ENCODE results near the gene PRM2. TPM values are rescaled to one million over a fixed set of nuclear protein-coding genes. Genes with fewer than 3 reads are reported as not detected.

The PRM2 gene
- total RNA-seq, 5 donors from 2014 or later (not counting 1 experiment from before 2014, with no cell fraction given), result not detected

DNA sequence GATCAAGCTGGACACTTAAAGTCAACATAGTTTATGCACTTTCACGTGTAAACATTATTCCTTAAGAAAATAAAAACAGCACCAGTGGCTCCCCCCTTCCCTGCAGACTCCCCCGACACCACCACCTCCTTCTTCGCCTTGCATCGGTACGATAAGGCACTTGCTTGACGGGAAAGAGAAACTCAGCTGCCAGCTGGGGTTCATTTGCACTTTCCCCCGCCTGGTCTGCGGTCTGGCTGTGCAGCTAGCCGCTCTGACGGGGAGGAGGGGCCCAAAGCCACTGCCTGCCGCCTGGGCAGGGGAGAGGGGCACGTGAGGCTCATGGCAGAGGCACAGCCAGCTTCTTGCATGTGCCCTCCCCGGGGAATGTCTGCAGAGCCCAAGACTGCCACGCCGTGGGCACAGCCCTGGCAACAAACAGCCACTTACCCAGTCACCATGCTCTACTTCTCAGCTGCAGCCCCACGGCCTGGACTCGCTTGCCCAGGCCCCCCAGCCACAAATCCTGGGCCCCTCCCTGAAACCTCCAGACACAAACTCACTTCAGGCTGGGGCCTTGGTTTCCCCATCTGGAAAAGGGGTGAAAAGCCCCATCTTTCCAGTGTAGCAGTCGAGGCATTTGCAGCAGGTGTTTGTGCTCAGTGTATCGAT, 21.3 kb upstream of the PRM2 start:
- DNase-seq (peak; percentile 35 to 77 (median 62)), ATAC-seq (replicated peaks in 1 of 4) (peak; percentile 89 to 94 (median 92))
- 4% methylated on average over 17 of the region's 19 CpGs for WGBS (ENCODE audit: insufficient coverage)
- no peak overlapping the region for H3K27ac ChIP-seq (ENCODE audit: low read length)
- Mint-ChIP-seq H3K36me3 (no peaks in the 10 kb centered on the region), H3K9me3 (no peaks in the 10 kb centered on the region), H3K4me1 (peaks cover 27 to 41% (median 30%) of the 10 kb centered on the region in 3 donors), H3K27ac (peak overlapping the region; percentile 52 to 83), H3K27me3 (no peaks in the 10 kb centered on the region), H3K4me3 (peak overlapping the region; percentile 58 to 75 (median 72))
- ChIA-PET CTCF (interaction anchor here (0.6 to 0.8 kb wide), 3 partner anchors 44 to 195 kb away, joined by 3 to 4 read pairs (median 3); no protein-coding TSS in a partner anchor), POLR2A (interaction anchor here in 1 of 2 donors (0.5 kb wide), 1 partner anchor 340 kb away, joined by 4 read pairs; no protein-coding TSS in a partner anchor)
- peak overlapping the region; percentile 24 to 55 for H3K4me3 ChIP-seq (ENCODE audit: control insufficient read depth in 1 of 2, extremely low read depth in 1 of 2, low read length in 1 of 2)
- no peaks in the 10 kb centered on the region for H3K36me3 ChIP-seq (ENCODE audit: control insufficient read depth in 2 of 2, extremely low read depth in 1 of 2, insufficient read depth in 1 of 2, low read length in 1 of 2)
- H3K27me3 ChIP-seq (replicated peaks in 1 of 2; ENCODE audit: control insufficient read depth in 2 of 2, extremely low read depth in 1 of 2, insufficient read depth in 2 of 2, low read length in 1 of 2), result peaks cover 0 to 16% of the 10 kb centered on the region in 2 experiments
- peaks cover 27 to 32% of the 10 kb centered on the region in 2 experiments for H3K4me1 ChIP-seq (ENCODE audit: control insufficient read depth in 1 of 2, extremely low read depth in 1 of 2, insufficient read depth in 2 of 2, low read length in 2 of 2)
- H3K9me3 ChIP-seq, result no peaks in the 10 kb centered on the region

DNA sequence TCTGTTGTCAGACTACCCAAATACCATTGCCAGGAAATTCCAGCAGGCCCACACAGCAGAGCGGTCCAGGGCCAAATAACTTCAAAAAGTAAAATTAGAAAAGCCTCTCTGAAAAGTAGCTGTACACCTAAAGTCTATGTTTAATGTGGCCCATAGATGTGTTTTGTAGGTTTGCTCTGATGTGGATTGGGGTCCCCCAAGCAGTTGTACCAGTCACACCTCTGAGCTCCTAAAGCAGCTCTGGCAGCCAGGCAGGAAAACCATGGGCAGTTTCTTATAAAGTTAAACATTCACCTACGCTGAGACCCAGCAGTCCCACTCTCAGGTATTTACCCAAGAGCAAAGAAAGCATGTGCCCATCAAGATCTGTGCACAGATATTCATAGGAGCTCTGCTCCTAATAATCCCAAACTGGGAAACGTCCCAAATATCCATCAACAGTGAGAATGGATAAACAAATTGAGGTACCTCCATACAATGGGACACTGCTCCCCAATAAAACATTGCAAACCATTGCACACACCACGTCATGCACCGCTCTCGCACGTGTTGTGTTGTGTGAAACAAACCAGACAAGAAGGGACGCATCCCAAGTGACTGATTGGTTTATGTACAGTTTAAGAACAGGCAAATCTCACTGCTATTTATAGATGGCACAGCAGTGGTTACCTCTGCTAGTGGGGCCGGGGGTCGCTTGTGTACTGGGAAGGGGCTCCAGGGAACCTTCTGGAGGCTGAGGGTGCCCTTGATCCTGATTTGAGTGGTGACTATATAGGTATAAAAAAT, 20.6 kb upstream of the PRM2 start:
- H3K27ac Mint-ChIP-seq, result peak overlapping the region; percentile 52 to 83
- Histone ChIP-seq H3K4me1 (ENCODE audit: control insufficient read depth in 1 of 2, extremely low read depth in 1 of 2, insufficient read depth in 2 of 2, low read length in 2 of 2) (peaks cover 27 to 32% of the 10 kb centered on the region in 2 experiments), H3K27me3 (replicated peaks in 1 of 2; ENCODE audit: control insufficient read depth in 2 of 2, extremely low read depth in 1 of 2, insufficient read depth in 2 of 2, low read length in 1 of 2) (peaks cover 0 to 17% of the 10 kb centered on the region in 2 experiments), H3K36me3 (ENCODE audit: control insufficient read depth in 2 of 2, extremely low read depth in 1 of 2, insufficient read depth in 1 of 2, low read length in 1 of 2) (no peaks in the 10 kb centered on the region), H3K27ac (ENCODE audit: low read length) (no peak overlapping the region), H3K4me3 (ENCODE audit: control insufficient read depth in 1 of 2, extremely low read depth in 1 of 2, low read length in 1 of 2) (peak overlapping the region; percentile 24 to 55), H3K9me3 (no peaks in the 10 kb centered on the region)
- WGBS (ENCODE audit: insufficient coverage), result no CpG with 5 or more reads among the region's 10 CpGs
- ATAC-seq (replicated peaks in 1 of 4), result peak in 1 of 4 experiments; percentile 9
- peaks cover 27 to 41% (median 30%) of the 10 kb centered on the region in 3 donors for H3K4me1 Mint-ChIP-seq
- peak in 1 of 35 experiments; percentile 19 for DNase-seq
- POLR2A ChIA-PET, result interaction anchor here in 1 of 2 donors (0.5 kb wide), 1 partner anchor 339 kb away, joined by 4 read pairs; no protein-coding TSS in a partner anchor
- no peaks in the 10 kb centered on the region for H3K36me3 Mint-ChIP-seq
- CTCF ChIA-PET, result interaction anchor here (0.6 to 0.8 kb wide), 3 partner anchors 179 to 328 kb away, joined by 3 to 5 read pairs (median 3); no protein-coding TSS in a partner anchor
- H3K9me3 Mint-ChIP-seq, result no peaks in the 10 kb centered on the region
- peak overlapping the region; percentile 58 to 75 (median 72) for H3K4me3 Mint-ChIP-seq
- H3K27me3 Mint-ChIP-seq, result no peaks in the 10 kb centered on the region

DNA sequence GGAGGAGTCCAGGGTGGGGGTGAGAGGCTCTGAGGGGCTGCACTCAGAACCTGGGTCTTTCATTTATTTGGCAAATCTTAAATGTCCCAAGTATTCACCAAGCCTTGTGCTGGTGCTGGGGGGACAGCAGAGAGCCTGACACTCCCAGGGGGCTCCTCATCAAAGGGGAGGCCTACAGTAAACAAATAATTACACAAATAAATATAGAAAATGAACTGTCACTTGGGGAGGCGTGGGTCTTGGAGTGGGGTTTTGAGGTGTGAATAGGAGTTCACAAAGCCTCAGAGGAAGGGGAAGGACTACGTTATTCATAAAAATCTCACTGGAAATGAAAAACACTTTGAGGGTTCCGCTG, 20.0 kb upstream of the PRM2 start:
- Histone ChIP-seq H3K9me3 (no peaks in the 10 kb centered on the region), H3K27me3 (replicated peaks in 1 of 2; ENCODE audit: control insufficient read depth in 2 of 2, extremely low read depth in 1 of 2, insufficient read depth in 2 of 2, low read length in 1 of 2) (peaks cover 0 to 19% of the 10 kb centered on the region in 2 experiments), H3K4me3 (ENCODE audit: control insufficient read depth in 1 of 2, extremely low read depth in 1 of 2, low read length in 1 of 2) (no peak overlapping the region), H3K36me3 (ENCODE audit: control insufficient read depth in 2 of 2, extremely low read depth in 1 of 2, insufficient read depth in 1 of 2, low read length in 1 of 2) (no peaks in the 10 kb centered on the region), H3K27ac (ENCODE audit: low read length) (no peak overlapping the region), H3K4me1 (ENCODE audit: control insufficient read depth in 1 of 2, extremely low read depth in 1 of 2, insufficient read depth in 2 of 2, low read length in 2 of 2) (peaks cover 27 to 32% of the 10 kb centered on the region in 2 experiments)
- no peaks in the 10 kb centered on the region for H3K36me3 Mint-ChIP-seq
- peaks cover 27 to 41% (median 30%) of the 10 kb centered on the region in 3 donors for H3K4me1 Mint-ChIP-seq
- H3K27me3 Mint-ChIP-seq, result no peaks in the 10 kb centered on the region
- CTCF ChIA-PET, result interaction anchor here in 1 of 2 donors (0.6 kb wide), 1 partner anchor 328 kb away, joined by 5 read pairs; no protein-coding TSS in a partner anchor
- POLR2A ChIA-PET, result no interaction called here
- DNase-seq, result no peak
- H3K27ac Mint-ChIP-seq, result no peak overlapping the region
- no CpG with 5 or more reads among the region's 3 CpGs for WGBS (ENCODE audit: insufficient coverage)
- no peak for ATAC-seq (replicated peaks in 1 of 4)
- peak overlapping the region in 1 of 3 donors; percentile 10 for H3K4me3 Mint-ChIP-seq
- no peaks in the 10 kb centered on the region for H3K9me3 Mint-ChIP-seq

DNA sequence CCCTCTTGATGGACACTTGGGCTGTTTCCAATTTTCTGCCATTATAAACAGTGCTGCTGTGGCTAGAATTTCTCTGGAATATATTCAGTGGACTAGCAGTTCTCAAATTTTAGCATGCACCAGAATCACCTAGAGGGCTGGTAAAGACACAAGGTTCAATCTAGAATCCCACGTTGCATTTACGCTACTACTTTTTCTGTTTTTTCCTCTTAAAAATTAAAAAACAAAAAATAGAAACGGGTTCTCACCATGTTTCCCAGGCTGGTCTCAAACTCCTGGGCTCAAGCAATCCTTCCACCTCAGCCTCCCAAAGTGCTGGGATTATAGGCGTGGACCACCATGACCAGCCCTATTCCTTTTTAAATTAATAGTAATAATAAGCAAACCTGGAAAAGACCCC, 19.4 kb upstream of the PRM2 start:
- H3K27me3 ChIP-seq (replicated peaks in 1 of 2; ENCODE audit: control insufficient read depth in 2 of 2, extremely low read depth in 1 of 2, insufficient read depth in 2 of 2, low read length in 1 of 2), result peaks cover 0 to 20% of the 10 kb centered on the region in 2 experiments
- no peak overlapping the region for H3K27ac Mint-ChIP-seq
- no peaks in the 10 kb centered on the region for H3K9me3 Mint-ChIP-seq
- H3K4me3 Mint-ChIP-seq, result no peak overlapping the region
- H3K36me3 ChIP-seq (ENCODE audit: control insufficient read depth in 2 of 2, extremely low read depth in 1 of 2, insufficient read depth in 1 of 2, low read length in 1 of 2), result no peaks in the 10 kb centered on the region
- H3K27me3 Mint-ChIP-seq, result no peaks in the 10 kb centered on the region
- ChIA-PET CTCF (no interaction called here), POLR2A (no interaction called here)
- peaks cover 27 to 32% of the 10 kb centered on the region in 2 experiments for H3K4me1 ChIP-seq (ENCODE audit: control insufficient read depth in 1 of 2, extremely low read depth in 1 of 2, insufficient read depth in 2 of 2, low read length in 2 of 2)
- 100% methylated on average over 1 of the region's 4 CpGs for WGBS (ENCODE audit: insufficient coverage)
- H3K27ac ChIP-seq (ENCODE audit: low read length), result no peak overlapping the region
- H3K4me1 Mint-ChIP-seq, result peaks cover 27 to 41% (median 30%) of the 10 kb centered on the region in 3 donors
- DNase-seq, result no peak
- H3K36me3 Mint-ChIP-seq, result no peaks in the 10 kb centered on the region
- no peak overlapping the region for H3K4me3 ChIP-seq (ENCODE audit: control insufficient read depth in 1 of 2, extremely low read depth in 1 of 2, low read length in 1 of 2)
- no peak for ATAC-seq (replicated peaks in 1 of 4)
- H3K9me3 ChIP-seq, result no peaks in the 10 kb centered on the region

DNA sequence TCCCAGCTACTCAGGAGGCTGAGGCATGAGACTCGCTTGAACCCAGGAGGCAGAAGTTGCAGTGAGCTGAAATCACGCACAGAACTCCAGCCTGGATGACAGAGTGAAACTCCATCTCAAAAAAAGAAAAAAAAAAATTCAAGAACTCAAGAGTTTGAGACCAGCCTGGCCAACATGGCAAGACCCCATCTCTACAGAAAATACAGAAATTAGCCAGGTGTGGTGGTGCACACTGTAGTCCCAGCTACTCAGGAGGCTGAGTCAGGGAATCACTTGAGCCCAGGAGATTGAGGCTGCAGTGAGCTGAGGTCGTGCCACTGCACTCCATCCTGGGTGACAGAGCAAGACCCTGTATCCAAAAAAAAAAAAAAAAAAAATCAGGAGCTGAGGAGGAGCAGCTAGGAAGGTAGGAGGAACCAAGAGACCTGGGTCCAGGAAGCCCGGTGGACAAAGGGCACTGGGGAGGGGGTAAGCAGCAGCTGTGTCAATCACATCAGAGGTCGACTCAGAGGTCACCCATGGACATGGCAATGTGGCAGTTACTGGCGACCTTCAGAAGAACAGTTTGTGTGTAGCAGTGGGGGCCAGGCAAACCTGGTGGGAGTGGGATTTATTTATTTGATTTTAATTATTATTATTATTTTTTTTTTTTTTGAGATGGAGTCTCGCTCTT, 15.9 kb upstream of the PRM2 start:
- ChIA-PET CTCF (interaction anchor here (0.6 to 0.7 kb wide), 4 partner anchors 80 to 665 kb away, joined by 3 read pairs; no protein-coding TSS in a partner anchor), POLR2A (interaction anchor here in 1 of 2 donors (0.6 kb wide), 1 partner anchor 351 kb away, joined by 3 read pairs; no protein-coding TSS in a partner anchor)
- ATAC-seq (replicated peaks in 1 of 4), result no peak
- Histone ChIP-seq H3K27ac (ENCODE audit: low read length) (no peak overlapping the region), H3K36me3 (ENCODE audit: control insufficient read depth in 2 of 2, extremely low read depth in 1 of 2, insufficient read depth in 1 of 2, low read length in 1 of 2) (no peaks in the 10 kb centered on the region), H3K4me3 (ENCODE audit: control insufficient read depth in 1 of 2, extremely low read depth in 1 of 2, low read length in 1 of 2) (no peak overlapping the region), H3K27me3 (replicated peaks in 1 of 2; ENCODE audit: control insufficient read depth in 2 of 2, extremely low read depth in 1 of 2, insufficient read depth in 2 of 2, low read length in 1 of 2) (peaks cover 0 to 28% of the 10 kb centered on the region in 2 experiments), H3K9me3 (no peaks in the 10 kb centered on the region), H3K4me1 (ENCODE audit: control insufficient read depth in 1 of 2, extremely low read depth in 1 of 2, insufficient read depth in 2 of 2, low read length in 2 of 2) (peaks cover 12 to 13% of the 10 kb centered on the region in 2 experiments)
- Mint-ChIP-seq H3K4me1 (peaks cover 9 to 19% (median 10%) of the 10 kb centered on the region in 3 donors), H3K27ac (no peak overlapping the region), H3K9me3 (no peaks in the 10 kb centered on the region), H3K36me3 (no peaks in the 10 kb centered on the region), H3K4me3 (no peak overlapping the region), H3K27me3 (no peaks in the 10 kb centered on the region)
- 94% methylated on average over 2 of the region's 7 CpGs for WGBS (ENCODE audit: insufficient coverage)
- no peak for DNase-seq
